Stimulated activated memory B cell treated with anti-CD40 and anti-IgM and Interleukin-4, amounts not matched to agents 10 μg/mL and 1 μg/mL and 100 μg/mL, for 72 hours (primary cell): ENCODE measurements around the gene LPP.

Source experiments
- ATAC-seq: fragments of 150-1000 bp; cut with Tn5 transposase; 2 replicates; pipeline ENCODE4 v1.10.0; 2021
- H3K27ac Mint-ChIP-seq: one replicate; pipeline ENCODE4 v1.8.0; 2022; ENCODE audit warnings: mild to moderate bottlenecking, mixed read lengths
- H3K27me3 Mint-ChIP-seq: one replicate; pipeline ENCODE4 v1.8.0; 2022; ENCODE audit warnings: mixed read lengths
- H3K36me3 Mint-ChIP-seq: one replicate; pipeline ENCODE4 v1.8.0; 2022; ENCODE audit warnings: mixed read lengths
- H3K4me1 Mint-ChIP-seq: one replicate; pipeline ENCODE4 v1.8.0; 2022; ENCODE audit warnings: mixed read lengths
- H3K4me3 Mint-ChIP-seq: one replicate; pipeline ENCODE4 v1.8.0; 2022; ENCODE audit warnings: mild to moderate bottlenecking, moderate library complexity, mixed read lengths
- H3K9me3 Mint-ChIP-seq: one replicate; pipeline ENCODE4 v1.8.0; 2022; ENCODE audit warnings: mixed read lengths

The LPP gene

GRCh38 chr3:188641076-188641475 lies 487.1 kb downstream of the LPP start:
- Mint-ChIP-seq H3K4me3 (no peak overlapping the region), H3K36me3 (no peaks in the 10 kb centered on the region), H3K9me3 (no peaks in the 10 kb centered on the region), H3K4me1 (no peaks in the 10 kb centered on the region), H3K27ac (no peak overlapping the region), H3K27me3 (no peaks in the 10 kb centered on the region)
- ATAC-seq, result no peak

GRCh38 chr3:188643736-188644135 lies 489.8 kb downstream of the LPP start:
- H3K9me3 Mint-ChIP-seq, result no peaks in the 10 kb centered on the region
- ATAC-seq, result no peak
- peaks cover 8% of the 10 kb centered on the region for H3K4me1 Mint-ChIP-seq
- no peaks in the 10 kb centered on the region for H3K27me3 Mint-ChIP-seq
- H3K27ac Mint-ChIP-seq, result no peak overlapping the region
- no peaks in the 10 kb centered on the region for H3K36me3 Mint-ChIP-seq
- no peak overlapping the region for H3K4me3 Mint-ChIP-seq

- no peak overlapping the region for H3K4me3 Mint-ChIP-seq
- no peak overlapping the region for H3K27ac Mint-ChIP-seq
- H3K27me3 Mint-ChIP-seq, result no peaks in the 10 kb centered on the region
- ATAC-seq, result no peak
- no peaks in the 10 kb centered on the region for H3K36me3 Mint-ChIP-seq
- peaks cover 8% of the 10 kb centered on the region for H3K4me1 Mint-ChIP-seq
- no peaks in the 10 kb centered on the region for H3K9me3 Mint-ChIP-seq
Measured at GRCh38 chr3:188646592-188646991, 492.6 kb downstream of the LPP start.

GRCh38 chr3:188647237-188647636 lies 493.3 kb downstream of the LPP start:
- no peak overlapping the region for H3K27ac Mint-ChIP-seq
- H3K4me3 Mint-ChIP-seq, result no peak overlapping the region
- no peak for ATAC-seq
- peaks cover 8% of the 10 kb centered on the region for H3K4me1 Mint-ChIP-seq
- no peaks in the 10 kb centered on the region for H3K36me3 Mint-ChIP-seq
- H3K27me3 Mint-ChIP-seq, result no peaks in the 10 kb centered on the region
- no peaks in the 10 kb centered on the region for H3K9me3 Mint-ChIP-seq

GRCh38 chr3:188649521-188649920 lies 495.6 kb downstream of the LPP start:
- H3K9me3 Mint-ChIP-seq, result no peaks in the 10 kb centered on the region
- H3K4me3 Mint-ChIP-seq, result no peak overlapping the region
- H3K36me3 Mint-ChIP-seq, result no peaks in the 10 kb centered on the region
- no peak for ATAC-seq
- no peaks in the 10 kb centered on the region for H3K27me3 Mint-ChIP-seq
- peaks cover 8% of the 10 kb centered on the region for H3K4me1 Mint-ChIP-seq
- no peak overlapping the region for H3K27ac Mint-ChIP-seq

GRCh38 chr3:188656196-188656982 lies 502.4 kb downstream of the LPP start:
- no peak overlapping the region for H3K4me3 Mint-ChIP-seq
- H3K27me3 Mint-ChIP-seq, result no peaks in the 10 kb centered on the region
- no peak for ATAC-seq
- H3K36me3 Mint-ChIP-seq, result no peaks in the 10 kb centered on the region
- H3K9me3 Mint-ChIP-seq, result peaks cover 1% of the 10 kb centered on the region
- H3K4me1 Mint-ChIP-seq, result no peaks in the 10 kb centered on the region
- H3K27ac Mint-ChIP-seq, result no peak overlapping the region

- Mint-ChIP-seq H3K27me3 (no peaks in the 10 kb centered on the region), H3K36me3 (no peaks in the 10 kb centered on the region), H3K9me3 (peaks cover 3% of the 10 kb centered on the region), H3K4me1 (no peaks in the 10 kb centered on the region), H3K4me3 (no peak overlapping the region), H3K27ac (no peak overlapping the region)
- ATAC-seq, result no peak
Measured at GRCh38 chr3:188658606-188659005, 504.6 kb downstream of the LPP start.

- Mint-ChIP-seq H3K36me3 (no peaks in the 10 kb centered on the region), H3K9me3 (peaks cover 3% of the 10 kb centered on the region), H3K27me3 (no peaks in the 10 kb centered on the region), H3K27ac (no peak overlapping the region), H3K4me1 (peaks cover 5% of the 10 kb centered on the region), H3K4me3 (no peak overlapping the region)
- no peak for ATAC-seq
Measured at GRCh38 chr3:188659449-188660090, 505.6 kb downstream of the LPP start.

GRCh38 chr3:188660415-188660814 lies 506.5 kb downstream of the LPP start:
- Mint-ChIP-seq H3K36me3 (no peaks in the 10 kb centered on the region), H3K4me1 (peaks cover 7% of the 10 kb centered on the region)
- ATAC-seq, result no peak

GRCh38 chr3:188661806-188662205 lies 507.8 kb downstream of the LPP start:
- no peak for ATAC-seq
- Mint-ChIP-seq H3K27me3 (no peaks in the 10 kb centered on the region), H3K4me1 (peaks cover 7% of the 10 kb centered on the region), H3K4me3 (no peak overlapping the region), H3K9me3 (peaks cover 3% of the 10 kb centered on the region), H3K36me3 (no peaks in the 10 kb centered on the region), H3K27ac (no peak overlapping the region)

More at GRCh38 chr3:188660415-188660814, 506.5 kb downstream of the LPP start:
- Mint-ChIP-seq H3K27me3 (no peaks in the 10 kb centered on the region), H3K9me3 (peaks cover 3% of the 10 kb centered on the region), H3K27ac (no peak overlapping the region), H3K4me3 (no peak overlapping the region)

- H3K36me3 Mint-ChIP-seq, result no peaks in the 10 kb centered on the region
- H3K4me3 Mint-ChIP-seq, result no peak overlapping the region
- H3K27me3 Mint-ChIP-seq, result no peaks in the 10 kb centered on the region
- no peak overlapping the region for H3K27ac Mint-ChIP-seq
- H3K9me3 Mint-ChIP-seq, result peaks cover 3% of the 10 kb centered on the region
- peaks cover 7% of the 10 kb centered on the region for H3K4me1 Mint-ChIP-seq
- no peak for ATAC-seq
Measured at GRCh38 chr3:188662214-188662613, 508.3 kb downstream of the LPP start.

GRCh38 chr3:188662795-188663194 lies 508.8 kb downstream of the LPP start:
- Mint-ChIP-seq H3K4me1 (peaks cover 7% of the 10 kb centered on the region), H3K4me3 (no peak overlapping the region), H3K27ac (no peak overlapping the region), H3K36me3 (no peaks in the 10 kb centered on the region), H3K27me3 (no peaks in the 10 kb centered on the region), H3K9me3 (peaks cover 3% of the 10 kb centered on the region)
- ATAC-seq, result no peak

GRCh38 chr3:188663839-188664238 lies 509.9 kb downstream of the LPP start:
- Mint-ChIP-seq H3K27ac (no peak overlapping the region), H3K27me3 (no peaks in the 10 kb centered on the region), H3K36me3 (peaks cover 3% of the 10 kb centered on the region), H3K4me1 (peaks cover 7% of the 10 kb centered on the region), H3K4me3 (no peak overlapping the region), H3K9me3 (peaks cover 3% of the 10 kb centered on the region)
- no peak for ATAC-seq

GRCh38 chr3:188664795-188665194 lies 510.8 kb downstream of the LPP start:
- peaks cover 3% of the 10 kb centered on the region for H3K9me3 Mint-ChIP-seq
- H3K27me3 Mint-ChIP-seq, result no peaks in the 10 kb centered on the region
- peaks cover 7% of the 10 kb centered on the region for H3K4me1 Mint-ChIP-seq
- peaks cover 12% of the 10 kb centered on the region for H3K36me3 Mint-ChIP-seq
- ATAC-seq, result no peak
- H3K4me3 Mint-ChIP-seq, result no peak overlapping the region
- no peak overlapping the region for H3K27ac Mint-ChIP-seq

- H3K9me3 Mint-ChIP-seq, result no peaks in the 10 kb centered on the region
- H3K36me3 Mint-ChIP-seq, result peaks cover 22% of the 10 kb centered on the region
- ATAC-seq, result no peak
- no peaks in the 10 kb centered on the region for H3K27me3 Mint-ChIP-seq
- no peak overlapping the region for H3K27ac Mint-ChIP-seq
- H3K4me1 Mint-ChIP-seq, result peaks cover 20% of the 10 kb centered on the region
- H3K4me3 Mint-ChIP-seq, result no peak overlapping the region
Measured at GRCh38 chr3:188667926-188668325, 514.0 kb downstream of the LPP start.

GRCh38 chr3:188670446-188670845 lies 516.5 kb downstream of the LPP start:
- Mint-ChIP-seq H3K4me1 (peaks cover 12% of the 10 kb centered on the region), H3K27me3 (no peaks in the 10 kb centered on the region), H3K9me3 (no peaks in the 10 kb centered on the region), H3K27ac (no peak overlapping the region), H3K4me3 (no peak overlapping the region), H3K36me3 (peaks cover 22% of the 10 kb centered on the region)
- ATAC-seq, result no peak
